Fibroblast of skin of right quadriceps (primary cell): ENCODE data around the gene FMNL2.
A peak's percentile ranks its signal among the peaks of the same experiment; 100 is the strongest.
"Not testable (repeated sequence)": the region's sequence is repeated elsewhere in the genome, so short reads cannot be mapped to it uniquely, and the experiment has no call there.

Experiments
- DNase-seq: peaks from one replicate; pipeline ENCODE4 v3.0.0-alpha.2; 2013

The FMNL2 gene

GRCh38 chr2:152474523-152474922 is 139.5 kb downstream of the FMNL2 start:
- not testable (repeated sequence) for DNase-seq

- DNase-seq = no peak
Measured at GRCh38 chr2:152475982-152476381, 141.0 kb downstream of the FMNL2 start.

DNA sequence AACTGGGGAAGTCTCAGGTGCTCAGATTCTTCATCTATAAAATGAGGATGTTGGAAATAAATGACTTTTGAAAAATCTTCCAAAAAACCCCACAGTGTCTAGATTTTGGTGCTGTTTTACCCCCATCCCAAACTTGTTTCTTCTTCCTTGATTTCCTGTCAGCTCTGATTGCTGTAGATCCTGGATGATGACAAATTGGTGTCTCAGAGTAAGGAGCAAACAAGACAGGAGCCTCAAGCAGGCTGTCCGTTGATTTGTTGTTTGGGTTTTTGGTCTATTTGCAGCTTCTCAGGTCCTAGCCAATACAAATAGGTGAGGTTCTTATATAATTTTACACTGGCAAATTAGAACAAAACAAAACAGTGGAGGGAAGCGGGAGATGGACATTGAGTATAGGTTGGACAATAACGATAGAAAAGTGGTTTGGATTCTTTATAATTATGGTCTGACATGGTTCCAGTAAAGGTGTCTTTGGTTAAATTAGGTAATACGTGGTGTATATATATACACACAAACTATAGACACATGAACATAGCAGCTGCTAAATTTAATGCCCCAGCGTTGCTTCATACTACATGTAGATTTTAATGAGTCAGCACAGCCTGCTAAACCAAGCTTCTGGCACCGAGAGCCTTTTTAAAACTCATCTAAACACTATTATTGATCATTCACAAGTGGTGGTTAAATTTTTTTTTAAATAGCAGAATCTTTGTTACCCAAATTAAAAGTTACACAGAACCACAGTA is 142.5 kb downstream of the FMNL2 start:
- peak; percentile 54 for DNase-seq

DNA sequence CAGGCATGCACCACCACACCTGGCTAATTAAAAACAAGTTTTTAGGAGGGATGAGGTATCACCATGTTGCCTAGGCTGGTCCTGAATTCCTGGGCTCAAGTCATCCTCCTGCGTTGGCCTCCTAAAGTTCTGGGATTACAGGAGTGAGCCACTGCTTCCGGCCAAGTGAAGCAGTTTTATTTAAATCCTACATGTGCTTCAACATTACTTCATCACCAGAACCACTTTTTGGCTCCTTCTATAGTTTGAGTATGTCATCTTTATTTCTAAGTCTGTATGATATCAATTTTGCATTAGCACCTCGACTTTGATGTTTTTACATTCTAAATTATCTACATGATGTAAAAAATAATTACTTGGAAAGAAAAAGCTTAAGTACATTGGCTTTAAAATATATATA is 144.3 kb downstream of the FMNL2 start:
- no peak for DNase-seq

- peak; percentile 42 for DNase-seq
Measured at GRCh38 chr2:152480821-152481399, 145.9 kb downstream of the FMNL2 start.

- DNase-seq = no peak
Measured at GRCh38 chr2:152481881-152482583, 147.1 kb downstream of the FMNL2 start.

GRCh38 chr2:152483276-152484063 is 148.5 kb downstream of the FMNL2 start:
- peak; percentile 88 for DNase-seq

- DNase-seq = no peak
Measured at GRCh38 chr2:152485954-152486736, 151.2 kb downstream of the FMNL2 start.

DNA sequence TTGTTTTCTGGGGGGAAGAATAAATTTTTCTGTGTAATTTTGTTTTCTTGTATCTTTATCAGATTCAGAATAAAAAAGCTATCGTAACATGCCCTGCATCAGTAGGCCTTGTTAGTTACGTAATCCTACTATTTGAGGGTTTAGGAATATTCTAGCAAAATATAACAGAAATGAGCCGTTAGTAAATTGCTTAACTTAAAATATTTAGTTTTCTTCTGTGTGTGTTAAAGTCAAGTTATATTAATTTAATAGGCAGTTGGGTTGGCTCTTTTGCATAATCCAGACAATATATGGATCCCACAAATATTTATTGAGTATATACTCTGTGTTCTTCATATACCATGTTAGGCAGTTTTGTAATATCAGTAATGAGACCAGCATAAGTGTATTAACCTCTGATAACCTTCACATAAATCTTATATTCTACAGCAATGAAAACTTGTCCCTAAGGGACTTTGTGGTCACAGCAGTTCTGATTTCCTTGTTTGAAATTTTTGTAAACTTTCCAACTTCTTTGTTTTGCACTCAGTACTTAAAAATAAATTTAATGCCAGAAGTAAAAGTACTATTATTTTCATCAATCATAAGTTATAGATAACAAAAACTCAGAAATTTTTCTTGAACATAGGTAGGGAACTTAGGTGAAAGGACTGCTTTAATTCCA is 151.9 kb downstream of the FMNL2 start:
- peak; percentile 40 for DNase-seq

DNA sequence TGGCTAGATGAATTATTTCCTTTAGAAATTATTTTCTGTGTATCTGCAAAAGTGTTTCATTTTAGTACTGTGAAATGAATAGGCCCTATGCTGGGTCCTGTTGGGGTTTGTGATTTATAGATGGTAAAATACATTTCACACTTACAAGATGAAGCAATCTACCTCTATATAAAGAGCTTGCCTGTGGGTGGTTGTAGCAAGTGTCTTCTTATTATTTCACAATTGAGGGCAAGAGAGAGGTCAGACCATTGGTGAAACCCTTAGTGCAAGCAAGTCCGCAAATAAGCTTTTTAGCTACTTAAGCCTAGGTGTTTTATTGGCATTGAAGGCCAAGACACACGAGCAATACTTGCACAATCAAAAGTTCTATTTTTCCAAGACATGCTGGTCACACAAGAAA is 153.1 kb downstream of the FMNL2 start:
- DNase-seq = no peak

GRCh38 chr2:152489364-152489763 is 154.4 kb downstream of the FMNL2 start:
- DNase-seq = no peak

- DNase-seq = no peak
Measured at GRCh38 chr2:152490686-152491455, 155.9 kb downstream of the FMNL2 start.

- no peak for DNase-seq
Measured at GRCh38 chr2:152492131-152492530, 157.2 kb downstream of the FMNL2 start.

- DNase-seq = peak; percentile 51
Measured at GRCh38 chr2:152492911-152493310, 157.9 kb downstream of the FMNL2 start.

GRCh38 chr2:152493417-152493816 is 158.4 kb downstream of the FMNL2 start:
- DNase-seq = no peak

DNA sequence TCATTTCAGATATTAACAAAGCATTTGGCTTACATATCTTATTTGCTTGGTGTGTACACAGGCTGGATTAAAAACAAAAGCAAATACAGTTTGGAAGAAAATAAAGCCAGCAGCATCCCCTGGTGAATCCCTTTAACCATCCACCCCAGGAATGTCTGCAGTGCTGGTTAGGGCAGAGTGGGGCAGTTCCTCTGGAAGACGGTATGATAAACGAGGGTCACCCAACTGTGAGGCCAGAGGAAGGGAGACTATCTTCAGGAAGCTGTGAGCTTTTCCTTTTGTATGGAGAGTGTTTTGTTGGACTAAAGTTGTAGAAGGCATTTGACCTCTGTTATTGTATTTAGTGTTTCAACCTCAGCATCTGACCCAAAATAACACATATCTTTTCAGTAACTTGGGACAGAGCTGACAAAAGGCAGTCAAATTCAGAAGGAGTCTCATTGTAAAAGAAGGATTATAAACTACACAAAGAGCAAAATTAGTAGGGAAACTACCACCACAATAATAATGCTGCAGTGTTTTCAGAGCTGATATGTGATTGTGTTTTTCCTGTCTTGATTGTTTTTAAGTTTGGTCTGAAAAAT is 159.1 kb downstream of the FMNL2 start:
- DNase-seq = no peak

GRCh38 chr2:152496371-152496770 is 161.4 kb downstream of the FMNL2 start:
- DNase-seq = no peak

DNA sequence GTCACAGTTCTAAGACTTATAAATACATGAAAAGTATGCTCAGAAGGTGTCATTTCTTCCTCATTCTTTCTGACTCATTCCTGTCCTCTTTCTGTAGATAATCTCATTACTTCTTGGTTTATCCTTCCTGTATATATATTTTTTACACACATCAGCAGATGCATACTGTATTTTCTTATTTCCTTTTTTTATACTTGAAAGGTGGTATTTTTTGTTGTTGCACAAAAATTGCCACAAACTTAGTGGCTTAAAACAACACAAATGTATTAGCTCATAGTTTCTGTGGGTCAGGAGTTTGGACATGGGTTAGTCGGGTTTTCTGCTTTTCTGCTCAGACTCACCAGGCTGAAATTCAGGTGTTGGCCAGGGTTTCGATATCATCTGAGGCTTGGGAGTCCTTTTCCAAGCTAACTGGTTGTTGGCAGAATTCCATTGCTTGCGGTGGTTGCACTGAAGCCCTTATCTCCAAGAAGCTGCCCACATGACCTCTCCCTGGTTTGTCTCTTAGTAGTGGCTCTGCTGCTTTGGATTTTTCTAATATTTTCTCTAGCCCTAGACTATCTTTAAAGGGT is 162.6 kb downstream of the FMNL2 start:
- no peak for DNase-seq

DNA sequence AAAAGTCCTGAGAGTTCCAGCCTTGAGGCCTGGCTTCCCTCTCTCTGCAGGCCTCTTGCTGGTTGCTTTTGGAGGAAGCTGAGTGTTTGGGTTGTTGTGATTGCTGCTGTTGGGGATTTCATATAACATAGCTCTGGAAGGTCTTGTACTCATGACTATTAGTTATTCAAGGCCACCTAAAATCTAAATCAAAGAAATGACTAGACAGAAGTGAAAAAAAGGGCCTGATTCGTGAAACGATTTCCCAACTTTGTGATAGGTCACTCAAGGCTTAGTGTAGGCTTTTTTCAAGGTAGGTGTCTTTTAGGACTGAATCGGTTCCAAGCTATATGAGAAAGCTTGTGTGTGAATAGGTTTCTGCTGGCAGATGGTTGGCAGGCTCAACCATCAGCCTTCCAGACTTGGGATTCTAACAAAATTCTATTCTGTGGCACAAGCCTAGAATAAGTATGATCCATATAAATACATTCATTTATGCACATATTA is 164.4 kb downstream of the FMNL2 start:
- no peak for DNase-seq
